ENCODE measurements around the gene RPEL1. TPM values are rescaled to one million over a fixed set of nuclear protein-coding genes. Genes with fewer than 3 reads are reported as not detected.

Gene RPEL1
- total RNA-seq, 1 experiment from 2014 or later = not detected

- BruUV-seq (replicated peaks) = no TSS peak
- ChIA-PET CTCF (no interaction called here), POLR2A (ENCODE audit: unreplicated experiment) (no interaction called here)
- H3K4me1 ChIP-seq (ENCODE audit: insufficient read depth, low read length) = peaks cover 4% of the 10 kb centered on the region; the same call in 1 of the 2 replicates
- no peaks in the 10 kb centered on the region for H3K9me2 ChIP-seq (replicated peaks; ENCODE audit: low read length)
- no peak overlapping the region for H3K4me3 ChIP-seq (ENCODE audit: low read length)
- no peaks in the 10 kb centered on the region for H3K27me3 ChIP-seq (ENCODE audit: low read length)
- no peaks in the 10 kb centered on the region for H3K36me3 ChIP-seq (ENCODE audit: low read depth, low read length)
- no peak overlapping the region for H3K27ac ChIP-seq (ENCODE audit: low read length)
- ATAC-seq (no peak), DNase-seq (no peak)
- no peak overlapping the region for H3K4me2 ChIP-seq (ENCODE audit: low read length)
- no peaks in the 10 kb centered on the region for H3K79me2 ChIP-seq (ENCODE audit: low read length)
- no peaks in the 10 kb centered on the region for H3K9me3 ChIP-seq (ENCODE audit: low read length)
- no peak overlapping the region for H2AFZ ChIP-seq (ENCODE audit: low read length)
- no peaks in the 10 kb centered on the region for H4K20me1 ChIP-seq (ENCODE audit: low read length)
- no peak overlapping the region for H3K9ac ChIP-seq (ENCODE audit: low read length)
- intact Hi-C loops (cut with micrococcal nuclease) = no loop called here
- no peaks in the 10 kb centered on the region for H3F3A ChIP-seq (ENCODE audit: low read length, unreplicated experiment)
- TF ChIP-seq EZH2phosphoT487 (IDR thresholded peaks at IDR 0.05; ENCODE audit: borderline replicate concordance, low read length) (no peak), CTCF (conservative IDR thresholded peaks at IDR 0.05; ENCODE audit: low read depth, low read length) (no peak), EZH2 (IDR thresholded peaks at IDR 0.05; ENCODE audit: low read length, unreplicated experiment) (no peak)
These were observed 14.3 kb downstream of the RPEL1 start for GRCh38 chr10:103259989-103260388.

GRCh38 chr10:103262229-103262628 lies 16.5 kb downstream of the RPEL1 start:
- ATAC-seq (no peak), DNase-seq (peak; percentile 3)
- H3K79me2 ChIP-seq (ENCODE audit: low read length) = no peaks in the 10 kb centered on the region
- no peak overlapping the region for H3K9ac ChIP-seq (ENCODE audit: low read length)
- no peaks in the 10 kb centered on the region for H3F3A ChIP-seq (ENCODE audit: low read length, unreplicated experiment)
- H3K27me3 ChIP-seq (ENCODE audit: low read length) = no peaks in the 10 kb centered on the region
- H3K27ac ChIP-seq (ENCODE audit: low read length) = no peak overlapping the region
- H3K4me2 ChIP-seq (ENCODE audit: low read length) = no peak overlapping the region
- no peaks in the 10 kb centered on the region for H3K9me2 ChIP-seq (replicated peaks; ENCODE audit: low read length)
- no peaks in the 10 kb centered on the region for H3K4me1 ChIP-seq (ENCODE audit: insufficient read depth, low read length)
- BruUV-seq (replicated peaks) = no TSS peak
- no peak for TF ChIP-seq EZH2phosphoT487 (IDR thresholded peaks at IDR 0.05; ENCODE audit: borderline replicate concordance, low read length)
- no peak for TF ChIP-seq CTCF (conservative IDR thresholded peaks at IDR 0.05; ENCODE audit: low read depth, low read length)
- no peak for TF ChIP-seq EZH2 (IDR thresholded peaks at IDR 0.05; ENCODE audit: low read length, unreplicated experiment)
- no peaks in the 10 kb centered on the region for H3K36me3 ChIP-seq (ENCODE audit: low read depth, low read length)
- CTCF ChIA-PET = no interaction called here
- H3K4me3 ChIP-seq (ENCODE audit: low read length) = no peak overlapping the region
- no peaks in the 10 kb centered on the region for H4K20me1 ChIP-seq (ENCODE audit: low read length)
- H3K9me3 ChIP-seq (ENCODE audit: low read length) = no peaks in the 10 kb centered on the region
- no peak overlapping the region for H2AFZ ChIP-seq (ENCODE audit: low read length)
- intact Hi-C loops (cut with micrococcal nuclease) = no loop called here
- POLR2A ChIA-PET (ENCODE audit: unreplicated experiment) = no interaction called here

- Histone ChIP-seq H3K27ac (ENCODE audit: low read length) (no peak overlapping the region), H3F3A (ENCODE audit: low read length, unreplicated experiment) (no peaks in the 10 kb centered on the region), H3K9me2 (replicated peaks; ENCODE audit: low read length) (no peaks in the 10 kb centered on the region), H3K4me3 (ENCODE audit: low read length) (no peak overlapping the region), H3K4me2 (ENCODE audit: low read length) (no peak overlapping the region), H3K9me3 (ENCODE audit: low read length) (no peaks in the 10 kb centered on the region), H3K27me3 (ENCODE audit: low read length) (no peaks in the 10 kb centered on the region), H3K4me1 (ENCODE audit: insufficient read depth, low read length) (no peaks in the 10 kb centered on the region), H3K79me2 (ENCODE audit: low read length) (no peaks in the 10 kb centered on the region), H4K20me1 (ENCODE audit: low read length) (no peaks in the 10 kb centered on the region), H3K36me3 (ENCODE audit: low read depth, low read length) (no peaks in the 10 kb centered on the region), H3K9ac (ENCODE audit: low read length) (no peak overlapping the region), H2AFZ (ENCODE audit: low read length) (no peak overlapping the region)
- TF ChIP-seq EZH2phosphoT487 (IDR thresholded peaks at IDR 0.05; ENCODE audit: borderline replicate concordance, low read length) (no peak), CTCF (conservative IDR thresholded peaks at IDR 0.05; ENCODE audit: low read depth, low read length) (no peak), EZH2 (IDR thresholded peaks at IDR 0.05; ENCODE audit: low read length, unreplicated experiment) (no peak)
- BruUV-seq (replicated peaks) = no TSS peak
- POLR2A ChIA-PET (ENCODE audit: unreplicated experiment) = no interaction called here
- CTCF ChIA-PET = no interaction called here
- 0 out of 2 replicates have a peak, but pooled peaks have one; percentile 48 for ATAC-seq
- peak; percentile 63 for DNase-seq
- intact Hi-C loops (cut with micrococcal nuclease) = loop anchor here (1.0 kb wide), 1 partner anchor 14 kb away; no protein-coding TSS in a partner anchor
These were observed 20.1 kb downstream of the RPEL1 start for GRCh38 chr10:103265717-103266329.
